Heart left ventricle (tissue), 16 donors: Measurements from ENCODE around the gene PSMG4. TPM values are rescaled to one million over a fixed set of nuclear protein-coding genes. Genes with fewer than 3 reads are reported as not detected.

Experiments
- ATAC-seq, 4 donors: fragments of 200-7000 bp; cut with Tn5 transposase; one replicate each; pipeline ENCODE4 v1.9.1; 2020 to 2022; ENCODE audit warnings: moderate library complexity in 4 of 4, mild to moderate bottlenecking in 3 of 4, moderate number of reproducible peaks in 1 of 4
- DNase-seq, 5 donors: peaks; one replicate each; pipeline ENCODE4 v3.0.0-alpha.2; 2020
- H3K27ac ChIP-seq, 12 donors: fragments of 200-600 bp; sonication (generic) in 4 of 12; one replicate each; pipeline versions ENCODE4 v1.5.0 to v1.8.0; 2016 to 2022; ENCODE audit warnings: mild to moderate bottlenecking in 2 of 12
- H3K27me3 ChIP-seq, 9 donors: fragments of 200-600 bp; sonication (generic) in 2 of 9; one replicate each; pipeline versions ENCODE4 v1.5.1 to v1.8.0; 2016 to 2022; ENCODE audit warnings: mild to moderate bottlenecking in 3 of 9
- H3K36me3 ChIP-seq, 9 donors: fragments of 200-600 bp; sonication (generic) in 2 of 9; one replicate each; pipeline versions ENCODE4 v1.5.0 to v1.8.0; 2018 to 2022; ENCODE audit warnings: mild to moderate bottlenecking in 2 of 9
- H3K4me1 ChIP-seq, 12 donors: fragments of 200-600 bp; sonication (generic) in 4 of 12; one replicate each; pipeline versions ENCODE4 v1.5.0 to v1.8.0; 2016 to 2022; ENCODE audit warnings: mild to moderate bottlenecking in 3 of 12
- H3K4me3 ChIP-seq, 12 donors: fragments of 200-600 bp; sonication (generic) in 4 of 12; one replicate each; pipeline versions ENCODE4 v1.5.0 to v1.8.0; 2017 to 2022; ENCODE audit warnings: mild to moderate bottlenecking in 9 of 12, moderate library complexity in 4 of 12
- H3K9me3 ChIP-seq, 12 donors: fragments of 200-600 bp; sonication (generic) in 4 of 12; one replicate each; pipeline versions ENCODE4 v1.5.0 to v1.8.0; 2016 to 2022; ENCODE audit warnings: mild to moderate bottlenecking in 1 of 12
- POLR2A ChIP-seq, 2 donors: fragments of 450-650 bp; IDR thresholded peaks; one replicate each; pipeline ENCODE4 v1.6.1; 2017; ENCODE audit warnings: antibody characterized with exemption in 2 of 2, mild to moderate bottlenecking in 2 of 2, moderate library complexity in 2 of 2
- WGBS, 4 donors: extraction: QIAGEN DNeasy Blood & Tissue Kit in 2 of 4; methylation state at CpG; one replicate each; pipeline versions ENCODE4 v1.1.5 to v1.1.7; 2013 to 2018; 5-methylcytosine and 5-hydroxymethylcytosine counted together
- intact Hi-C, 10 donors: fragments of 100-400 bp; cut with DNase I; formaldehyde crosslinking; loops; one replicate each; pipeline versions ENCODE4 v1.11.1 to v1.14.2; 2022
- polyA plus RNA-seq, 2 donors: library from polyadenylated mRNA; stranded (reverse); fragments of 200-250 nt; gene quantifications; one replicate each; pipeline ENCODE4 v1.2.3, GENCODE V29; 2013
- total RNA-seq, 9 donors: library from RNA; depleted of rRNA in 2 of 9; stranded (reverse); fragments of >200 nt in 2 of 9; fragmentation: NEBNext Ultra II Directional in 3 of 9; extraction: Animal tissue kit (Norgen Biotek cat#: 25700) in 3 of 9; gene quantifications; one replicate each; pipeline versions ENCODE4 v1.1.0 to v1.2.4, GENCODE V29; 2016 to 2023
- TF ChIP-seq, protein P1 (sequence below), 12 donors: fragments of 200-600 bp; sonication (generic) in 4 of 12; IDR thresholded peaks; one replicate each; pipeline versions ENCODE4 v1.5.0 to v1.8.0; 2018 to 2022; ENCODE audit warnings: antibody characterized with exemption in 12 of 12, mild to moderate bottlenecking in 5 of 12
- donor health status: ischemic (EF 13 %, LVEDD 7.1; RV severe dilation, severe dysfunction).
- donor health status: healthy with polysubstance abuse.
- donor health status: DM: no; HTN: yes; CAD: no.
- donor health status: DM: no; HTN: no; CAD: no.
- donor health status: ischemic (EF 25% LVEDD 6.9; RV normal size, moderate dysfunction).
- donor health status: ischemic (EF 25% LVEDD 5.7; RV mildly dilated, moderate dysfunction).
- donor health status: healthy.
- donor health status: DM: yes; HTN: yes; CAD: no.
- donor health status: ischemic (EF 35%, LVEDD 5.7; RV mildly dilated, moderate dysfunction).
- donor health status: nonischemic (EF 11% LVEDD 7.7; RV severe dilation, severe dysfunction).
- donor health status: DM: yes; HTN: yes; CAD: no.
- donor health status: PGD.
- donor health status: ischemic (EF 29% LVEDD 5.4; RV normal size, mild dysfunction).
- donor health status: nonischemic (EF 23%, LVEDD 6.1; RV moderate dilation, normal function).

Gene PSMG4
- total and polyA plus RNA-seq, 11 donors: 6.2 to 21.7 (median 9.7) TPM

DNA sequence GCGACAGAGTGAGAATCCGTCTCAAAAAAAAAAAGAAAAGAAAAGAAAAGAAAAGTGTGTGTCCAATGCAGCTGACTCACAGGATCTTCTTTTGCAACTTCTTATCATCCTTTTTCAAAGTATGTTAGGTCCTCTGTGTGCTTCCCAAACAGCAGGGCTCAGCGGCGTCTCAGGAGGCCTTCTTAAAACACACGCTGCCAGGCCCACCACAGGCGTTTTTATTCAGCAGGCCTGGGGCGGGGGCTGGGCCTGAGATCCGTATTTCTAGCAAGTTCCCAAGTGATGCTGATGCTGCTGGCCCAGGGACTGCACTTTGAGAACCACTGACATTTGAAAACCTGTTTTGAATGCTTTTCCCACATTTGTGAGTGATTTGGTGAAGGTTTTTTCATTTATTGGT lies 57.1 kb downstream of the PSMG4 start:
- TF ChIP-seq, protein P1, sequence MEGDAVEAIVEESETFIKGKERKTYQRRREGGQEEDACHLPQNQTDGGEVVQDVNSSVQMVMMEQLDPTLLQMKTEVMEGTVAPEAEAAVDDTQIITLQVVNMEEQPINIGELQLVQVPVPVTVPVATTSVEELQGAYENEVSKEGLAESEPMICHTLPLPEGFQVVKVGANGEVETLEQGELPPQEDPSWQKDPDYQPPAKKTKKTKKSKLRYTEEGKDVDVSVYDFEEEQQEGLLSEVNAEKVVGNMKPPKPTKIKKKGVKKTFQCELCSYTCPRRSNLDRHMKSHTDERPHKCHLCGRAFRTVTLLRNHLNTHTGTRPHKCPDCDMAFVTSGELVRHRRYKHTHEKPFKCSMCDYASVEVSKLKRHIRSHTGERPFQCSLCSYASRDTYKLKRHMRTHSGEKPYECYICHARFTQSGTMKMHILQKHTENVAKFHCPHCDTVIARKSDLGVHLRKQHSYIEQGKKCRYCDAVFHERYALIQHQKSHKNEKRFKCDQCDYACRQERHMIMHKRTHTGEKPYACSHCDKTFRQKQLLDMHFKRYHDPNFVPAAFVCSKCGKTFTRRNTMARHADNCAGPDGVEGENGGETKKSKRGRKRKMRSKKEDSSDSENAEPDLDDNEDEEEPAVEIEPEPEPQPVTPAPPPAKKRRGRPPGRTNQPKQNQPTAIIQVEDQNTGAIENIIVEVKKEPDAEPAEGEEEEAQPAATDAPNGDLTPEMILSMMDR (IDR thresholded peaks at IDR 0.05): no peak
- TF ChIP-seq POLR2A (IDR thresholded peaks at IDR 0.05): no peak
- Histone ChIP-seq H3K4me3 (no peak overlapping the region), H3K4me1 (peaks cover 0 to 1% (median 0%) of the 10 kb centered on the region in 12 donors), H3K27ac (no peak overlapping the region), H3K36me3 (no peaks in the 10 kb centered on the region), H3K27me3 (no peaks in the 10 kb centered on the region), H3K9me3 (no peaks in the 10 kb centered on the region)
- DNase-seq: no peak
- 67 to 79% (median 77%) methylated on average over 8 of the region's 8 CpGs for WGBS, 4 donors
- intact Hi-C loops: no loop called here
- ATAC-seq: no peak

DNA sequence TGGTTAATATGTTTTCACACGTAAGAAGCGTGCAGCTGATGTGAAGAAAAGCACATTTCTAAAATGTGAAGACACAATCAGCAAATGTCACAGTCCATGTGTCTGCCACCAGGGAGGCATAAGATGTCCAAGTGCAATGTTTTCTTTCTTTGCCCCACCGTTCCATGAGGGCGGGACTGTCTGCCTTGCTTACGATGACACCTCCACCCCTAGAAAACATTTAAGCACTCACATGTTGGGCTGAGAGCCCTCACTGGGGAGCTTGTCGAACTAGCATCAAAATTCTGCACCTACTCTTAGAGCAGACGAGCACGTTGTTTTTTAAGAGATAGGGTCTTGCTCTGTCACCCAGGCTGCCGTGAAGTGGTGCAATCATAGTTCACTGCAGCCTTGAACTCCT lies 57.6 kb downstream of the PSMG4 start:
- intact Hi-C loops: no loop called here
- Histone ChIP-seq H3K4me1 (no peaks in the 10 kb centered on the region), H3K36me3 (no peaks in the 10 kb centered on the region), H3K4me3 (no peak overlapping the region), H3K9me3 (no peaks in the 10 kb centered on the region), H3K27ac (no peak overlapping the region), H3K27me3 (no peaks in the 10 kb centered on the region)
- TF ChIP-seq, protein P1 (IDR thresholded peaks at IDR 0.05): no peak
- no peak for TF ChIP-seq POLR2A (IDR thresholded peaks at IDR 0.05)
- DNase-seq (no peak), ATAC-seq (no peak)
- WGBS, 4 donors: 90 to 94% (median 92%) methylated on average over 9 of the region's 9 CpGs

DNA sequence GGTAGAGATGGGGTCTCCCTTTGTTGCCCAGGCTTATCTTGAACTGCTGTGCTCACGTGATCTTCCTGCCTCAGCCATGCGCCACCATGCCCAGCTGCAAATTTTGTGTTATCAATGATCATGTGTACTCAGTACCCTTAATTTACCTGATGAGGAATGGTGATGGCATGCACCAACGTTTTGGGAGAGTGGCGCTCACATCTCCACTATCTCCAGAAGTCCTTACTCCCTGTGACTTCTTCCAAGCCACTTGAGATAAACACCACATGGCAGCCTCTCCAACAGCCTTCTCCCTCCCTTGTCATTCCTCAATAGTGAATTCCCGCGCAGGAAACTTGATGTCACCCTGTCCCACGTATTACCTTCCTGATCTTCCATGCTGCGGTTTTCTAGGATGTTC lies 58.1 kb downstream of the PSMG4 start:
- intact Hi-C loops: no loop called here
- no peak overlapping the region for H3K4me3 ChIP-seq
- H3K27ac ChIP-seq: no peak overlapping the region
- no peaks in the 10 kb centered on the region for H3K27me3 ChIP-seq
- H3K36me3 ChIP-seq: no peaks in the 10 kb centered on the region
- DNase-seq (no peak), ATAC-seq (no peak)
- TF ChIP-seq, protein P1 (IDR thresholded peaks at IDR 0.05): no peak
- TF ChIP-seq POLR2A (IDR thresholded peaks at IDR 0.05): no peak
- 66 to 78% (median 71%) methylated on average over 8 of the region's 8 CpGs for WGBS, 4 donors
- no peaks in the 10 kb centered on the region for H3K9me3 ChIP-seq
- H3K4me1 ChIP-seq: no peaks in the 10 kb centered on the region

Other genes with a start within 250 kb of the PSMG4 start
- 10 to 100 TPM in 3 of 9 donors, 1 to 10 TPM in 6; 5.3 to 16.3 (median 7.1) TPM for gene RIPK1, start 190.5 kb upstream of the PSMG4 start, total RNA-seq
- 1 to 10 TPM; 5.5 to 8.0 TPM for gene RIPK1, start 190.5 kb upstream of the PSMG4 start, polyA plus RNA-seq
- gene BPHL, start 140.2 kb upstream of the PSMG4 start, total RNA-seq: 10 to 100 TPM; 11.5 to 38.2 (median 17.2) TPM
- 10 to 100 TPM in 1 of 2 donors, 1 to 10 TPM in 1; 4.8 to 13.3 TPM for gene BPHL, start 140.2 kb upstream of the PSMG4 start, polyA plus RNA-seq
- 10 to 100 TPM; 12.7 to 61.7 (median 26.0) TPM for gene TUBB2A, start 101.4 kb upstream of the PSMG4 start, total RNA-seq
- gene TUBB2A, start 101.4 kb upstream of the PSMG4 start, polyA plus RNA-seq: 10 to 100 TPM; 14.3 to 58.1 TPM
- gene TUBB2B, start 31.3 kb upstream of the PSMG4 start, total RNA-seq: 1 to 10 TPM in 8 of 9 donors, under 1 TPM in 1; 0.90 to 3.4 (median 1.5) TPM
- 1 to 10 TPM; 1.1 to 2.8 TPM for gene TUBB2B, start 31.3 kb upstream of the PSMG4 start, polyA plus RNA-seq
- gene SLC22A23, start 198.1 kb downstream of the PSMG4 start, total RNA-seq: 10 to 100 TPM in 1 of 9 donors, 1 to 10 TPM in 8; 4.4 to 12.4 (median 5.2) TPM
- 1 to 10 TPM; 2.9 to 3.7 TPM for gene SLC22A23, start 198.1 kb downstream of the PSMG4 start, polyA plus RNA-seq